IMR-90 (cell line): ENCODE measurements around the gene KCNIP1. TPM values are rescaled to one million over a fixed set of nuclear protein-coding genes. Genes with fewer than 3 reads are reported as not detected.

Experiments
- ATAC-seq: fragments of 200-7000 bp; cut with Tn5 transposase; 2 replicates; pipeline ENCODE4 v1.9.1; 2020; ENCODE audit warnings: low read depth, mild to moderate bottlenecking, moderate library complexity
- BruUV-seq: library from RNA; stranded (reverse); fragments of 400-500 nt; replicated peaks from 2 replicates; lab custom pipeline; 2021; lab: Mats Ljungman, UMichigan
- CTCF ChIA-PET: fragments of 300-600 bp; formaldehyde crosslinking; extraction: SDS; loops from one replicate; lab custom pipeline; 2021; ENCODE audit warnings: antibody characterized with exemption; lab: Yijun Ruan, JAX
- POLR2A ChIA-PET: fragments of 300-600 bp; sonication (Branson Sonifier 250); formaldehyde crosslinking; loops from one replicate; lab custom pipeline; 2022; ENCODE audit warnings: antibody characterized with exemption; ENCODE audit not compliant: unreplicated experiment; lab: Charles Lee
- DNase-seq: peaks from one replicate; pipeline ENCODE4 v3.0.0; 2013
- H2AFZ ChIP-seq: replicated peaks from 2 replicates; pipeline ENCODE3; 2013; ENCODE audit warnings: low read length, mild to moderate bottlenecking; ENCODE audit not compliant: poor library complexity
- H2AK5ac ChIP-seq: 2 replicates; pipeline ENCODE4 v1.6.1; 2013; ENCODE audit warnings: low read depth, low read length, inconsistent platforms
- H2AK9ac ChIP-seq: replicated peaks from 2 replicates; pipeline ENCODE3; 2013; ENCODE audit warnings: mild to moderate bottlenecking, low read depth, low read length, moderate library complexity; ENCODE audit not compliant: poor library complexity
- H2BK120ac ChIP-seq: 2 replicates; pipeline ENCODE4 v1.6.1; 2013; ENCODE audit warnings: low read depth, low read length, inconsistent platforms
- H2BK15ac ChIP-seq: 3 replicates; pipeline ENCODE4 v1.6.1; 2013; ENCODE audit warnings: low read depth, low read length, inconsistent platforms
- H2BK20ac ChIP-seq: 2 replicates; pipeline ENCODE4 v1.6.1; 2013; ENCODE audit warnings: low read depth, mild to moderate bottlenecking, inconsistent platforms, low read length, moderate library complexity
- H2BK5ac ChIP-seq: 2 replicates; pipeline ENCODE4 v1.6.1; 2013; ENCODE audit warnings: mild to moderate bottlenecking, low read depth, low read length, inconsistent platforms; ENCODE audit not compliant: poor library complexity, severe bottlenecking
- H3K14ac ChIP-seq: replicated peaks from 2 replicates; pipeline ENCODE4 v1.6.1; 2013; ENCODE audit warnings: low read depth, low read length, inconsistent platforms
- H3K18ac ChIP-seq: 2 replicates; pipeline ENCODE4 v1.6.1; 2013; ENCODE audit warnings: low read depth, low read length, control low read depth
- H3K23ac ChIP-seq: 2 replicates; pipeline ENCODE4 v1.6.1; 2013; ENCODE audit warnings: low read depth, low read length, inconsistent platforms
- H3K27ac ChIP-seq: 2 replicates; pipeline ENCODE4 v1.5.1; 2013; ENCODE audit warnings: mild to moderate bottlenecking, control low read depth, low read length; ENCODE audit not compliant: insufficient read depth
- H3K27me3 ChIP-seq: 2 replicates; pipeline ENCODE4 v1.6.1; 2013; ENCODE audit warnings: low read length; ENCODE audit not compliant: control insufficient read depth, insufficient read depth
- H3K36me3 ChIP-seq: 2 replicates; pipeline ENCODE4 v1.6.1; 2013; ENCODE audit warnings: low read length, mixed read lengths; ENCODE audit not compliant: control insufficient read depth, insufficient read depth
- H3K4ac ChIP-seq: 2 replicates; pipeline ENCODE4 v1.6.1; 2013; ENCODE audit warnings: low read depth, low read length, inconsistent platforms
- H3K4me1 ChIP-seq: 2 replicates; pipeline ENCODE4 v1.6.1; 2013; ENCODE audit warnings: low read length, mixed read lengths; ENCODE audit not compliant: control insufficient read depth, insufficient read depth
- H3K4me2 ChIP-seq: 2 replicates; pipeline ENCODE4 v1.6.1; 2013; ENCODE audit warnings: low read depth, mild to moderate bottlenecking, control low read depth, low read length, moderate library complexity
- H3K4me3 ChIP-seq: 2 replicates; pipeline ENCODE4 v1.5.1; 2013; ENCODE audit warnings: low read depth, mild to moderate bottlenecking, control low read depth, low read length, moderate library complexity; ENCODE audit not compliant: insufficient read depth
- H3K56ac ChIP-seq: 2 replicates; pipeline ENCODE4 v1.6.1; 2013; ENCODE audit warnings: low read length, inconsistent platforms; ENCODE audit not compliant: insufficient read depth; ENCODE audit errors: extremely low read depth
- H3K79me1 ChIP-seq, 2 experiments: 2 replicates each; pipeline ENCODE4 v1.6.1; 2013; ENCODE audit warnings: low read length in 2 of 2, inconsistent platforms in 1 of 2, low read depth in 1 of 2
- H3K9ac ChIP-seq: 2 replicates; pipeline ENCODE4 v1.6.1; 2013; ENCODE audit warnings: low read depth, low read length, control low read depth
- H3K9me1 ChIP-seq: 2 replicates; pipeline ENCODE4 v1.6.1; 2013; ENCODE audit warnings: low read length, inconsistent platforms; ENCODE audit not compliant: insufficient read depth
- H3K9me3 ChIP-seq: 2 replicates; pipeline ENCODE4 v1.6.1; 2013; ENCODE audit warnings: low read length; ENCODE audit not compliant: control insufficient read depth, insufficient read depth
- H4K20me1 ChIP-seq: 2 replicates; pipeline ENCODE4 v1.6.1; 2013; ENCODE audit warnings: low read length, inconsistent platforms; ENCODE audit not compliant: insufficient read depth
- H4K5ac ChIP-seq: 2 replicates; pipeline ENCODE4 v1.6.1; 2013; ENCODE audit warnings: mild to moderate bottlenecking, low read depth, low read length, control low read depth
- H4K8ac ChIP-seq, 2 experiments: 2 replicates each; pipeline ENCODE4 v1.6.1; 2013; ENCODE audit warnings: low read depth in 2 of 2, low read length in 2 of 2, control low read depth in 1 of 2, inconsistent platforms in 1 of 2
- H4K91ac ChIP-seq: 2 replicates; pipeline ENCODE4 v1.6.1; 2013; ENCODE audit warnings: low read depth, low read length, inconsistent platforms; ENCODE audit not compliant: insufficient read depth
- SMC3 ChIP-seq: fragments of 150-350 bp; IDR thresholded peaks from 2 replicates; pipeline ENCODE4 v1.6.1; 2016; ENCODE audit warnings: low read depth, mild to moderate bottlenecking, antibody characterized with exemption, low read length, moderate library complexity
- WGBS, 2 experiments: methylation state at CpG; one replicate each; pipeline versions ENCODE4 v1.1.5 to v1.1.7; 2013; ENCODE audit warnings: missing lambda C conversion rate in 2 of 2; ENCODE audit not compliant: insufficient read length in 1 of 2; ENCODE audit errors: extremely low coverage in 2 of 2; 5-methylcytosine and 5-hydroxymethylcytosine counted together
- dilution Hi-C: fragments of 300-500 bp; cut with HindIII; formaldehyde crosslinking; loops from one replicate; pipeline ENCODE4 v1.14.3; 2018; ENCODE audit warnings: low sequenced_read_pairs; ENCODE audit not compliant: unreplicated experiment
- in situ Hi-C: fragments of 300-500 bp; cut with MboI; formaldehyde crosslinking; loops from 3 replicates; pipeline ENCODE4 v1.14.3; 2019; ENCODE audit warnings: low sequenced_read_pairs, inconsistent platforms, mixed read lengths
- intact Hi-C: fragments of 100-400 bp; cut with micrococcal nuclease; formaldehyde crosslinking; loops from 2 replicates; pipeline ENCODE4 v1.10.0; 2022
- polyA plus RNA-seq, 3 experiments: library from polyadenylated mRNA; depleted of rRNA; stranded (reverse); fragments of >200 nt; gene quantifications; 2 replicates each; pipeline ENCODE4 v1.2.3, GENCODE V29; 2012; ENCODE audit warnings: low replicate concordance in 1 of 3
- total RNA-seq: library from RNA; depleted of rRNA; stranded (reverse); fragments of >200 nt; gene quantifications from 2 replicates; pipeline ENCODE4 v1.2.3, GENCODE V29; 2012

The KCNIP1 gene
- total and polyA plus RNA-seq, 2 of the 4 experiments (the other 2 are of a cell fraction): not detected

GRCh38 chr5:170769898-170770416, 266.1 kb downstream of the KCNIP1 start:
- Histone ChIP-seq H2BK15ac (no peak overlapping the region), H3K27me3 (peaks cover 17% of the 10 kb centered on the region), H2AK9ac (no peak overlapping the region), H3K9ac (no peak overlapping the region), H3K4ac (no peak overlapping the region), H4K5ac (no peak overlapping the region), H2AFZ (no peak overlapping the region), H2BK5ac (no peak overlapping the region), H3K9me1 (no peaks in the 10 kb centered on the region), H3K9me3 (no peaks in the 10 kb centered on the region), H3K4me2 (no peak overlapping the region), H3K4me1 (no peaks in the 10 kb centered on the region), H3K14ac (no peak overlapping the region), H3K36me3 (no peaks in the 10 kb centered on the region), H4K8ac (no peak overlapping the region), H3K18ac (no peak overlapping the region), H4K91ac (no peak overlapping the region), H3K4me3 (no peak overlapping the region), H2AK5ac (no peak overlapping the region), H2BK20ac (no peak overlapping the region), H2BK120ac (no peak overlapping the region), H4K20me1 (no peaks in the 10 kb centered on the region), H3K27ac (no peak overlapping the region), H3K79me1 (no peaks in the 10 kb centered on the region), H3K56ac (no peak overlapping the region), H3K23ac (no peak overlapping the region)
- no peak for ATAC-seq
- dilution Hi-C loops: no loop called here
- CTCF ChIA-PET: interaction anchor here (0.7 kb wide), 1 partner anchor 15 kb away, joined by 4 read pairs; no protein-coding TSS in a partner anchor
- in situ Hi-C loops: no loop called here
- intact Hi-C loops: no loop called here
- no TSS peak for BruUV-seq
- WGBS, 2 experiments: no CpG with 5 or more reads among the region's 5 CpGs
- TF ChIP-seq SMC3: no peak
- POLR2A ChIA-PET: no interaction called here
- DNase-seq: no peak
